Measurements from ENCODE around the gene FTHL17. TPM values are rescaled to one million over a fixed set of nuclear protein-coding genes. Genes with fewer than 3 reads are reported as not detected.

FTHL17 gene
- total RNA-seq, 2 donors from 2014 or later, result not detected

DNA sequence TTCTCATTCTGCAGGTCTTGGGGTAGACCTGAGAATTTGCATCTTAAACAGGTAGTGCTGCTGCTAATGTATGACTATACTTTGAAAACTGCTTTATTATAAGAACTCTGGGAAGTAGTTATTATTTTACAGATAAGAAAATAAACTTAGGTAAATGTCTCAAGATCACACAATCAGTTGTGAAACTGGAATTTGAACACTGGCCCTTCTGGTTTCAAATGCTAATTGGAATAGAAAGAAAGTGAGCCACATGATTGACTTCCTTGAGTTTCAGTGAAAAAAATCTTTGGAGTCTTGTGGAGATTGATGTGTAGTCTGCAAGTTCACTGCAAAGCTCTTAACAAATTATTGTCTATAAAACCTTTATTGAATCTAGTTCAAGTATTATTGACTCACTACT is 44.5 kb downstream of the FTHL17 start:
- TF ChIP-seq, protein P1, sequence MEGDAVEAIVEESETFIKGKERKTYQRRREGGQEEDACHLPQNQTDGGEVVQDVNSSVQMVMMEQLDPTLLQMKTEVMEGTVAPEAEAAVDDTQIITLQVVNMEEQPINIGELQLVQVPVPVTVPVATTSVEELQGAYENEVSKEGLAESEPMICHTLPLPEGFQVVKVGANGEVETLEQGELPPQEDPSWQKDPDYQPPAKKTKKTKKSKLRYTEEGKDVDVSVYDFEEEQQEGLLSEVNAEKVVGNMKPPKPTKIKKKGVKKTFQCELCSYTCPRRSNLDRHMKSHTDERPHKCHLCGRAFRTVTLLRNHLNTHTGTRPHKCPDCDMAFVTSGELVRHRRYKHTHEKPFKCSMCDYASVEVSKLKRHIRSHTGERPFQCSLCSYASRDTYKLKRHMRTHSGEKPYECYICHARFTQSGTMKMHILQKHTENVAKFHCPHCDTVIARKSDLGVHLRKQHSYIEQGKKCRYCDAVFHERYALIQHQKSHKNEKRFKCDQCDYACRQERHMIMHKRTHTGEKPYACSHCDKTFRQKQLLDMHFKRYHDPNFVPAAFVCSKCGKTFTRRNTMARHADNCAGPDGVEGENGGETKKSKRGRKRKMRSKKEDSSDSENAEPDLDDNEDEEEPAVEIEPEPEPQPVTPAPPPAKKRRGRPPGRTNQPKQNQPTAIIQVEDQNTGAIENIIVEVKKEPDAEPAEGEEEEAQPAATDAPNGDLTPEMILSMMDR (IDR thresholded peaks at IDR 0.05), result no peak
- no peak for DNase-seq (ENCODE audit: low spot score)

DNA sequence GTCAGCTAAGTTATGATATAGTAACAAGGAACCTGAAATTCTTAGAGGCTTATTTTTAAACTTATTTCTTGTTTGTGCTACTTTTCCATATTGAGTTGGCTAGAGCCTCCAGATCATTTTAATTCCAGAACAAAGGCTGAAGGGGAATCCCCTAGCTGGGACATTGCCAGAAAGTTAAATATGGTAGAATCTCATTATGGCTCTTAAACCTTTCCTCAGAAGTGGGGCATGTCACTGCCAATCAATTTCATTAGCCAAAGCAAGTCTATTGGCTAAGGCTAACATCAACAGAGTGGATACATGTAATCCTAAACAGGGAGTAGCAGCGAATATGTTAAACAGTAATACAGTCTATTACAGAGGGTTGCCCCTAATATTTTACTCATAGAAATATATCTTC is 47.0 kb downstream of the FTHL17 start:
- no peak overlapping the region for H3K4me3 ChIP-seq
- DNase-seq (ENCODE audit: low spot score), result no peak
- no peaks in the 10 kb centered on the region for H3K9me3 ChIP-seq
- no peaks in the 10 kb centered on the region for H3K27me3 ChIP-seq (replicated peaks; ENCODE audit: insufficient read depth)
- H3K36me3 ChIP-seq, result no peaks in the 10 kb centered on the region
- ATAC-seq (ENCODE audit: insufficient number of reproducible peaks, low FRiP score, low read depth), result no peak
- H3K4me1 ChIP-seq (ENCODE audit: control insufficient read depth in 1 of 2, low read depth in 2 of 2), result no peaks in the 10 kb centered on the region
- H3K27ac ChIP-seq, result no peak overlapping the region
- TF ChIP-seq, protein P1 (IDR thresholded peaks at IDR 0.05), result no peak

More for the DNA sequence above, 44.5 kb downstream of the FTHL17 start:
- no peaks in the 10 kb centered on the region for H3K36me3 ChIP-seq
- no peaks in the 10 kb centered on the region for H3K27me3 ChIP-seq (replicated peaks; ENCODE audit: insufficient read depth)
- H3K4me1 ChIP-seq (ENCODE audit: control insufficient read depth in 1 of 2, low read depth in 2 of 2), result no peaks in the 10 kb centered on the region
- no peak overlapping the region for H3K4me3 ChIP-seq
- no peak for ATAC-seq (ENCODE audit: insufficient number of reproducible peaks, low FRiP score, low read depth)
- no peak overlapping the region for H3K27ac ChIP-seq
- H3K9me3 ChIP-seq, result no peaks in the 10 kb centered on the region

- H3K9me3 ChIP-seq, result no peaks in the 10 kb centered on the region
- DNase-seq (ENCODE audit: low spot score), result no peak
- TF ChIP-seq, protein P1 (IDR thresholded peaks at IDR 0.05), result no peak
- H3K36me3 ChIP-seq, result no peaks in the 10 kb centered on the region
- no peaks in the 10 kb centered on the region for H3K4me1 ChIP-seq (ENCODE audit: control insufficient read depth in 1 of 2, low read depth in 2 of 2)
- no peaks in the 10 kb centered on the region for H3K27me3 ChIP-seq (replicated peaks; ENCODE audit: insufficient read depth)
- no peak overlapping the region for H3K27ac ChIP-seq
- no peak for ATAC-seq (ENCODE audit: insufficient number of reproducible peaks, low FRiP score, low read depth)
- H3K4me3 ChIP-seq, result no peak overlapping the region
Observed at GRCh38 chrX:31021537-31021936, 50.3 kb downstream of the FTHL17 start.

Other genes starting within 250 kb of the FTHL17 start
- gene TAB3, start 182.8 kb downstream of the FTHL17 start, total RNA-seq, result 10 to 100 TPM; 34.8 to 40.6 TPM